ENCODE results near the gene ESD. TPM values are rescaled to one million over a fixed set of nuclear protein-coding genes. Genes with fewer than 3 reads are reported as not detected.

Gene ESD
- total and polyA plus RNA-seq, 12 donors, result 44.5 to 266 (median 93.9) TPM

DNA sequence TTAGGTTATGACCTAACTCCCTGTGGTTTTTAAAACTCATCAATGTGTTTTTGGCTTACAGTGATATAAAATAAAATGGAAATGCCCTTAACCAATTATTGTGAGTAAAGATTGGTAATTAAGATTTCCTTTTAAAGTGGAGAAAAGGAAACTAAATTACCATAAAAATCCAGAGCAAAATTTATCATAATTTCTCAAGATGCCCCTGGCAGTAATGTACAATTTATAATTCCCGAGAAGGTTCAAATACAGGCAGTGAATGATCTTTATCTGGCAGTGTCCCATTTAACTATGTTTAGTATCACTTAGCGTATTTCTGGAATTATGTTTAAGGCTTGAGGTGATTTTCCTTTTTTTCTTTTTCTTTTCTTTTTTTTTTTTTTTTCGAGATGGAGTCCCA, 61.5 kb downstream of the ESD start:
- intact Hi-C loops (cut with DNase I), result no loop called here
- Histone ChIP-seq H3K36me3 (replicated peaks in 1 of 2) (no peaks in the 10 kb centered on the region), H3K4me3 (no peak overlapping the region), H3K27me3 (no peaks in the 10 kb centered on the region), H3K9me3 (replicated peaks in 1 of 3) (no peaks in the 10 kb centered on the region), H3K4me1 (replicated peaks in 1 of 2) (no peaks in the 10 kb centered on the region), H3K27ac (no peak overlapping the region)
- no peak for DNase-seq
- TF ChIP-seq, protein P1, sequence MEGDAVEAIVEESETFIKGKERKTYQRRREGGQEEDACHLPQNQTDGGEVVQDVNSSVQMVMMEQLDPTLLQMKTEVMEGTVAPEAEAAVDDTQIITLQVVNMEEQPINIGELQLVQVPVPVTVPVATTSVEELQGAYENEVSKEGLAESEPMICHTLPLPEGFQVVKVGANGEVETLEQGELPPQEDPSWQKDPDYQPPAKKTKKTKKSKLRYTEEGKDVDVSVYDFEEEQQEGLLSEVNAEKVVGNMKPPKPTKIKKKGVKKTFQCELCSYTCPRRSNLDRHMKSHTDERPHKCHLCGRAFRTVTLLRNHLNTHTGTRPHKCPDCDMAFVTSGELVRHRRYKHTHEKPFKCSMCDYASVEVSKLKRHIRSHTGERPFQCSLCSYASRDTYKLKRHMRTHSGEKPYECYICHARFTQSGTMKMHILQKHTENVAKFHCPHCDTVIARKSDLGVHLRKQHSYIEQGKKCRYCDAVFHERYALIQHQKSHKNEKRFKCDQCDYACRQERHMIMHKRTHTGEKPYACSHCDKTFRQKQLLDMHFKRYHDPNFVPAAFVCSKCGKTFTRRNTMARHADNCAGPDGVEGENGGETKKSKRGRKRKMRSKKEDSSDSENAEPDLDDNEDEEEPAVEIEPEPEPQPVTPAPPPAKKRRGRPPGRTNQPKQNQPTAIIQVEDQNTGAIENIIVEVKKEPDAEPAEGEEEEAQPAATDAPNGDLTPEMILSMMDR (IDR thresholded peaks at IDR 0.05), result no peak
- no peak for TF ChIP-seq POLR2A (IDR thresholded peaks at IDR 0.05)
- 73 to 97% (median 93%) methylated on average over 3 of the region's 3 CpGs for WGBS, 4 donors

DNA sequence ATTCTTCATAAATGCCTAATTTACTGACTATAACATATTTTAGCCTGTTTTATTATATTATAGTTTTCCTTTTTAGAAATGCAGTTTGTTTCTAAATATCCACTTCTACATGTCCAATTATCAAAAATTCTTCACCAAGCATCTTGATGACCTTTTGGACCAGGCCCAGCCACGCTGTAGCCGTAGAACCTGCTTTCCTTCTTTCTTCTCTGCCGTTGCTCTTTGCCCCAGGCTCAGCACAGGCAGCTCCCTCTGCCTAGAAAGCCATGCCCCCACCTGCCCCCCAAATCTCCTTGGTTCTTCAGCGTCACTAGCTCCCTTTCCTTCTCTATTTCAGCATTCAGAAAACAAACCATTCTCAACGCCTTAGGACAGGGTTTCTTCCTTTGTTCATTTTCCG, 65.4 kb downstream of the ESD start:
- DNase-seq, result no peak
- 96 to 99% (median 97%) methylated on average over 6 of the region's 6 CpGs for WGBS, 4 donors

DNA sequence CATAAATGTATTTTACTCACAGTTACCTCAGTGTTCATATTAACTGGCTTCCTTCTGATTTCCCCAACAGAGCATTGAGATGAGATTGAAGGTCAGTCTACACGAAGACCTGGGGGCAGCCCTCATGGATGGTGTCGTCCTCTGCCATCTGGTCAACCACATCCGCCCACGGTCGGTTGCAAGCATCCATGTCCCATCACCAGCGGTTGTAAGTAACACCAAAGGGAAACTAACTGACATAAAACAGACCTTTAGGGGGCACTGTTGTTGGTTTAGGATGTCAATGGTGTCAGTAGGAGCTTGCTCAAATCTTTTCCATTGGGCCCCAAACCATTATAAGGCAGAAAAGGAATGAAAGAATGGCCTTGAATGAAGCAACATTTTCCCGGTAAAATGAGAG, 68.2 kb downstream of the ESD start:
- TF ChIP-seq, protein P1 (IDR thresholded peaks at IDR 0.05), result no peak
- no peak for TF ChIP-seq POLR2A (IDR thresholded peaks at IDR 0.05)
- H3K27me3 ChIP-seq, result no peaks in the 10 kb centered on the region
- intact Hi-C loops (cut with DNase I), result no loop called here
- no peaks in the 10 kb centered on the region for H3K4me1 ChIP-seq (replicated peaks in 1 of 2)
- no peak overlapping the region for H3K4me3 ChIP-seq
- WGBS, 4 donors, result 89 to 95% (median 93%) methylated on average over 7 of the region's 7 CpGs
- H3K27ac ChIP-seq, result no peak overlapping the region
- DNase-seq, result no peak
- H3K9me3 ChIP-seq (replicated peaks in 1 of 3), result no peaks in the 10 kb centered on the region
- peaks cover 0 to 29% of the 10 kb centered on the region in 2 donors for H3K36me3 ChIP-seq (replicated peaks in 1 of 2)

More for the DNA sequence above, 65.4 kb downstream of the ESD start:
- Histone ChIP-seq H3K27me3 (no peaks in the 10 kb centered on the region), H3K27ac (no peak overlapping the region), H3K4me1 (replicated peaks in 1 of 2) (no peaks in the 10 kb centered on the region), H3K9me3 (replicated peaks in 1 of 3) (no peaks in the 10 kb centered on the region), H3K36me3 (replicated peaks in 1 of 2) (peaks cover 0 to 15% of the 10 kb centered on the region in 2 donors), H3K4me3 (no peak overlapping the region)
- TF ChIP-seq, protein P1 (IDR thresholded peaks at IDR 0.05), result no peak
- TF ChIP-seq POLR2A (IDR thresholded peaks at IDR 0.05), result no peak
- intact Hi-C loops (cut with DNase I), result no loop called here

DNA sequence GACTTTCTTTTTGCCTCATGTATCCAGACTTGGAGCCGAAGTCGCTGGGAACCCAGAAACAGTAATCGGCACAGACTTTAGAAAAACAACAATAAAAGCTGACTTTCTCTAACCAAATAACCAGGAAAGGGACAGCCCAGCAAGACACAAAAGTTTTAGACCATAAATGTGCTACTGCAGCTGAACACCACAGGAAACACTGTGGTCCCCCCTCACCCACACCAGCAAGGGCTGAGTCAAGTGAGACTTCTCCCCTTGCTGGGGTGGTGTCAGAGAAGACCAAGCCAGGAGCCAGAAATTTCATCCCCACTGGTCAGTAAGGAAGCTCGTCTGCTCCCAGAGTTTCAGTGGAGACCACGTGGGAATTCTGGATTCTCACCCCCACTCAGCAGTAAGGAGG, 70.6 kb downstream of the ESD start:
- DNase-seq, result no peak
- intact Hi-C loops (cut with DNase I), result no loop called here

More for the DNA sequence above, 70.6 kb downstream of the ESD start:
- Histone ChIP-seq H3K27ac (no peak overlapping the region), H3K4me1 (replicated peaks in 1 of 2) (peaks cover 0 to under 1% of the 10 kb centered on the region in 2 donors), H3K4me3 (no peak overlapping the region), H3K36me3 (replicated peaks in 1 of 2) (peaks cover 0 to 34% of the 10 kb centered on the region in 2 donors), H3K9me3 (replicated peaks in 1 of 3) (no peaks in the 10 kb centered on the region), H3K27me3 (no peaks in the 10 kb centered on the region)
- 92 to 96% (median 93%) methylated on average over 5 of the region's 5 CpGs for WGBS, 4 donors
- no peak for TF ChIP-seq POLR2A (IDR thresholded peaks at IDR 0.05)
- TF ChIP-seq, protein P1 (IDR thresholded peaks at IDR 0.05), result no peak

Other genes starting within 250 kb of the ESD start
- gene LRCH1, start 244.0 kb downstream of the ESD start, total RNA-seq, result 10 to 100 TPM in 4 of 9 donors, 1 to 10 TPM in 5; 4.1 to 13.6 (median 9.3) TPM
- gene LRCH1, start 244.0 kb downstream of the ESD start, polyA plus RNA-seq, result 1 to 10 TPM; 2.8 to 6.4 (median 3.8) TPM
- gene HTR2A, start 99.9 kb upstream of the ESD start, total RNA-seq, result under 1 TPM in 3 of 9 donors, not detected in 6; 0.06 to 0.38 (median 0.13) TPM
- under 1 TPM; 0.08 to 0.34 (median 0.24) TPM for gene HTR2A, start 99.9 kb upstream of the ESD start, polyA plus RNA-seq

All from adrenal gland (tissue), 12 donors.